ENCODE results near the gene WDPCP. TPM values are rescaled to one million over a fixed set of nuclear protein-coding genes. Genes with fewer than 3 reads are reported as not detected.

WDPCP gene
- total RNA-seq, 1 donor from 2014 or later, result 11.8 TPM

DNA sequence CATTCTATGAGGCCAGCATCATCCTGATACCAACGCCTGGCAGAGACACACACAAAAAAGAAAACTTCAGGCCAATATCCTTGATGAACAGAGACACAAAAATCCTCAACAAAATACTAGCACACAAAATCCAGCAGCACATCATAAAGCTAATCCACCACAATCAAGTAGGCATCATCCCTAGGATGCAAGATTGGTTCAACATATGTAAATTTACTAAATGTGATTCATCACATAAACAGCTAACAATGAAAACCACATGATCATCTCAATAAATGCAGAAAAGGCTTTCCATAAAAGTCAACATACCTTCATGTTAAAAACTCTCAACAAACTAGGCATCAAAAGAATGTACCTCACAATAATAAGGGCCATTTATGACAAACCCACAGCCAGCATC lies 65.3 kb downstream of the WDPCP start:
- H3K4me3 Mint-ChIP-seq, result no peak overlapping the region
- no peak for DNase-seq (ENCODE audit: extremely low spot score, unreplicated experiment)
- TF ChIP-seq, protein P1, sequence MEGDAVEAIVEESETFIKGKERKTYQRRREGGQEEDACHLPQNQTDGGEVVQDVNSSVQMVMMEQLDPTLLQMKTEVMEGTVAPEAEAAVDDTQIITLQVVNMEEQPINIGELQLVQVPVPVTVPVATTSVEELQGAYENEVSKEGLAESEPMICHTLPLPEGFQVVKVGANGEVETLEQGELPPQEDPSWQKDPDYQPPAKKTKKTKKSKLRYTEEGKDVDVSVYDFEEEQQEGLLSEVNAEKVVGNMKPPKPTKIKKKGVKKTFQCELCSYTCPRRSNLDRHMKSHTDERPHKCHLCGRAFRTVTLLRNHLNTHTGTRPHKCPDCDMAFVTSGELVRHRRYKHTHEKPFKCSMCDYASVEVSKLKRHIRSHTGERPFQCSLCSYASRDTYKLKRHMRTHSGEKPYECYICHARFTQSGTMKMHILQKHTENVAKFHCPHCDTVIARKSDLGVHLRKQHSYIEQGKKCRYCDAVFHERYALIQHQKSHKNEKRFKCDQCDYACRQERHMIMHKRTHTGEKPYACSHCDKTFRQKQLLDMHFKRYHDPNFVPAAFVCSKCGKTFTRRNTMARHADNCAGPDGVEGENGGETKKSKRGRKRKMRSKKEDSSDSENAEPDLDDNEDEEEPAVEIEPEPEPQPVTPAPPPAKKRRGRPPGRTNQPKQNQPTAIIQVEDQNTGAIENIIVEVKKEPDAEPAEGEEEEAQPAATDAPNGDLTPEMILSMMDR (conservative IDR thresholded peaks at IDR 0.05), result no peak
- H3K4me1 Mint-ChIP-seq (ENCODE audit: unreplicated experiment), result no peaks in the 10 kb centered on the region
- peaks cover 31% of the 10 kb centered on the region for H3K9me3 Mint-ChIP-seq
- no peak overlapping the region for H3K27ac Mint-ChIP-seq
- H3K36me3 Mint-ChIP-seq, result peaks cover 6% of the 10 kb centered on the region
- H3K27me3 Mint-ChIP-seq, result no peaks in the 10 kb centered on the region

GRCh38 chr2:63520793-63521192 lies 67.5 kb downstream of the WDPCP start:
- H3K4me3 Mint-ChIP-seq, result no peak overlapping the region
- H3K27ac Mint-ChIP-seq, result no peak overlapping the region
- no peaks in the 10 kb centered on the region for H3K27me3 Mint-ChIP-seq
- no peak for DNase-seq (ENCODE audit: extremely low spot score, unreplicated experiment)
- H3K9me3 Mint-ChIP-seq, result peaks cover 31% of the 10 kb centered on the region
- H3K36me3 Mint-ChIP-seq, result peaks cover 6% of the 10 kb centered on the region
- TF ChIP-seq, protein P1 (conservative IDR thresholded peaks at IDR 0.05), result no peak
- H3K4me1 Mint-ChIP-seq (ENCODE audit: unreplicated experiment), result no peaks in the 10 kb centered on the region

DNA sequence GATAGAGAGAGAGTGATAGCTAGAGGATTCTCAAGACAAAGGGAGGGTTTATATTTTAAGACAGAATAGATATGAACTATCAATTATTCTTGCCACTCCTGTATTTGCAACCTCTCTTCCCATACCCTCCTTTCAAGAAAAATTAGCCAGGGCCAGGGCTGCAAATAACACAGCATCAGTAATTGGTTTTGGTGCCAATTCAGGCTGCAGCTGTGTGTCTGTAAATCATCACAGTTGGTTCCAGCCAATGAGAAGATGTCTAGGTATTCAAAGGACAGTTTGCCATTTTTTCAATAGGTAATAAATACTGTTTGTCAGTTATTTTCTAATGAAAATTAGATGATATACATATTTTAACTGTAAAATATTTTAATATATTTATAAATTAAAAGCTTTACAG lies 73.5 kb downstream of the WDPCP start:
- DNase-seq (ENCODE audit: extremely low spot score, unreplicated experiment), result no peak
- Mint-ChIP-seq H3K36me3 (no peaks in the 10 kb centered on the region), H3K4me3 (no peak overlapping the region), H3K9me3 (peaks cover 15% of the 10 kb centered on the region), H3K27me3 (no peaks in the 10 kb centered on the region), H3K27ac (no peak overlapping the region), H3K4me1 (ENCODE audit: unreplicated experiment) (no peaks in the 10 kb centered on the region)
- TF ChIP-seq, protein P1 (conservative IDR thresholded peaks at IDR 0.05), result no peak

DNA sequence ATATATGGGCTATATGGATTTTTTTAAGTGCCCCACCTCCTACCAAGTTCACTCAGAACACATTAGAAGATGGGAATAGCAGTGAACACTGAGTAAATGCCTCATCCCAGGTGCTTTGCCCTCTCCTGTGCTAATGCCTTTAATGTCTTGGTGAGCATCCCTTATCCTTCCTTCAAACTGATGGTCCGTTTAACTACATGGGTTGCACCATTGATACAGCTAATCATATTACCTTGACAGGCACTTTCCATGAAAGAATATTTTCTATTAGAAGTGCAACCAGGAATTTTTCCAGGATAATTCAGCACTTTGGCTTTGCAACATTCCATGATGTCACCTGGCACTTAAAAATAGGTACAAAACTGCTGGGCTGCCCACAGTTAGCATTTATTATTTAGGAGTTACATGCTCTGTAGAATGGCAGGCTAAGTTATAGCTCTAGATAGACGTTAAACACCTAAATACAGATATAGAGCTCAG lies 74.0 kb downstream of the WDPCP start:
- H3K9me3 Mint-ChIP-seq, result peaks cover 18% of the 10 kb centered on the region

DNA sequence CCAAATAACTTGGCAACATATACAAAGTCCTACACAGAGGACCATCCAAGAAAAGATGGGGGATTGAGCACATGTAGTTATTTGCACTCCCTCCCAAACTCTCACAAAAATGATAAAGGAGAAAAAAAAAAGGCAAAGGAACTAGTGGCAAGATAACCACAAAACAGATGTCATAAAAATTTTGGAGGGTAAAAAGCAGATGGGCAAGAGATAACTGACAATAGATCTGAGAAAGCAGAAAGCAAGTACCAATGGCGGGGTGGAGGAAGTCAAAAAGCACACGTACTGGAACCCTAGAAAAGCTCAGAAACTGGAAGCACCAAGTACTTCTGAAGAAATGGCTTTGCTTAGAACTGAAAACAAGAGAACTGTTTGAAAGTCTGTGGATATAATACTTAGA lies 82.0 kb downstream of the WDPCP start:
- H3K4me3 Mint-ChIP-seq, result no peak overlapping the region
- H3K9me3 Mint-ChIP-seq, result peaks cover 19% of the 10 kb centered on the region
- TF ChIP-seq, protein P1 (conservative IDR thresholded peaks at IDR 0.05), result no peak
- H3K27ac Mint-ChIP-seq, result no peak overlapping the region
- H3K27me3 Mint-ChIP-seq, result no peaks in the 10 kb centered on the region
- no peak for DNase-seq (ENCODE audit: extremely low spot score, unreplicated experiment)
- H3K4me1 Mint-ChIP-seq (ENCODE audit: unreplicated experiment), result peaks cover 7% of the 10 kb centered on the region
- H3K36me3 Mint-ChIP-seq, result no peaks in the 10 kb centered on the region

More for the DNA sequence above, 74.0 kb downstream of the WDPCP start:
- TF ChIP-seq, protein P1 (conservative IDR thresholded peaks at IDR 0.05), result no peak
- no peak overlapping the region for H3K4me3 Mint-ChIP-seq
- no peaks in the 10 kb centered on the region for H3K36me3 Mint-ChIP-seq
- no peak for DNase-seq (ENCODE audit: extremely low spot score, unreplicated experiment)
- no peak overlapping the region for H3K27ac Mint-ChIP-seq
- H3K27me3 Mint-ChIP-seq, result no peaks in the 10 kb centered on the region
- H3K4me1 Mint-ChIP-seq (ENCODE audit: unreplicated experiment), result no peaks in the 10 kb centered on the region

DNA sequence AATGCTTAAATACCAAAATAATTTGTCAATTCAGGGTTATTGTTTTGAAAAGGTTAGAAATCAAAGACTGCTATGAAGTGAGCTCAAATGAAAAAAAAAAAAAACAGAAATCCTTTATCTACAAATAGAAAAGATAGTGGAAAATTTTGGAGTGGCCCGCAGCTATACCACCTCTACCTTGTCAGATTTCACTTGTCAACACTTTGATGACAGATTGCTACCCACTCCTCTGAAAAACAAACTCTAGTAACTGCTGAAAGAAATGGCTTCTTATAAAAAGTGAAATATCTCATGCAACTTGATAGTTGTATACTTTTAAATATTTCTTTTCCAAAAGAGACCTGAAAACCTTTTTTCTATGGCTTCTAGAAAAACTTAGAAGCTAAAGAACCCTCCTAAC lies 84.5 kb downstream of the WDPCP start:
- Mint-ChIP-seq H3K4me3 (no peak overlapping the region), H3K36me3 (no peaks in the 10 kb centered on the region), H3K9me3 (peaks cover 6% of the 10 kb centered on the region), H3K27me3 (no peaks in the 10 kb centered on the region), H3K4me1 (ENCODE audit: unreplicated experiment) (peaks cover 7% of the 10 kb centered on the region), H3K27ac (no peak overlapping the region)
- no peak for DNase-seq (ENCODE audit: extremely low spot score, unreplicated experiment)
- TF ChIP-seq, protein P1 (conservative IDR thresholded peaks at IDR 0.05), result no peak
